H1 (cell line): Measurements from ENCODE around the gene NUP205. TPM values are rescaled to one million over a fixed set of nuclear protein-coding genes. Genes with fewer than 3 reads are reported as not detected.

ENCODE experiments used
- CTCF ChIA-PET: fragments of 300-600 bp; sonication (Branson Sonifier 250); formaldehyde crosslinking; loops from one replicate; lab custom pipeline; 2021; ENCODE audit not compliant: partially characterized antibody; lab: Charles Lee
- POLR2A ChIA-PET: fragments of 300-600 bp; sonication (Branson Sonifier 250); formaldehyde crosslinking; loops from one replicate; lab custom pipeline; 2021; ENCODE audit warnings: inconsistent platforms; ENCODE audit not compliant: partially characterized antibody; lab: Charles Lee
- DNase-seq, 2 experiments: peaks; one replicate each; pipeline versions ENCODE4 v3.0.0 to v3.0.0-alpha.2; 2010 to 2022; ENCODE audit warnings: low spot score in 2 of 2, low read depth in 1 of 2, mixed read lengths in 1 of 2
- FAIRE-seq: peaks from 2 replicates; lab custom pipeline; 2011; peaks lifted over from hg19 to GRCh38; lab: Jason Lieb, UNC
- H2AFZ ChIP-seq: 2 replicates; pipeline ENCODE4 v1.8.1; 2012; ENCODE audit warnings: low read length, inconsistent platforms
- H2AK5ac ChIP-seq: 2 replicates; pipeline ENCODE4 v1.6.1; 2013; ENCODE audit warnings: low read depth, low read length
- H2BK120ac ChIP-seq: replicated peaks from 2 replicates; pipeline ENCODE3; 2013; ENCODE audit warnings: low read depth, low read length, inconsistent platforms
- H2BK12ac ChIP-seq: 2 replicates; pipeline ENCODE4 v1.6.1; 2013; ENCODE audit warnings: low read depth, low read length
- H2BK15ac ChIP-seq: 2 replicates; pipeline ENCODE4 v1.6.1; 2013; ENCODE audit warnings: low read length
- H2BK20ac ChIP-seq: 2 replicates; pipeline ENCODE4 v1.6.1; 2013; ENCODE audit warnings: low read length
- H2BK5ac ChIP-seq: 2 replicates; pipeline ENCODE4 v1.6.1; 2013; ENCODE audit warnings: low read depth, low read length
- H3K14ac ChIP-seq: 2 replicates; pipeline ENCODE4 v1.6.1; 2013; ENCODE audit warnings: inconsistent platforms; ENCODE audit not compliant: insufficient read length
- H3K18ac ChIP-seq: 2 replicates; pipeline ENCODE4 v1.6.1; 2013; ENCODE audit warnings: low read length; ENCODE audit errors: extremely low read depth
- H3K23ac ChIP-seq: 2 replicates; pipeline ENCODE4 v1.6.1; 2013; ENCODE audit warnings: inconsistent platforms; ENCODE audit not compliant: insufficient read length
- H3K23me2 ChIP-seq: 2 replicates; pipeline ENCODE4 v1.6.1; 2013; ENCODE audit warnings: low read depth, low read length
- H3K27ac ChIP-seq: 2 replicates; pipeline ENCODE4 v1.6.1; 2011; ENCODE audit warnings: low read depth, low read length, inconsistent platforms
- H3K27me3 ChIP-seq, 4 experiments: replicated peaks in 1 of 4; 1 replicate in 1 of 4; 2 replicates in 3 of 4; pipeline versions ENCODE4 v1.6.1 to v1.8.1; 2011 to 2013; ENCODE audit warnings: low read length in 3 of 4, mild to moderate bottlenecking in 3 of 4, inconsistent platforms in 2 of 4, mixed read lengths in 2 of 4, moderate library complexity in 1 of 4; ENCODE audit not compliant: control insufficient read depth in 3 of 4, insufficient read depth in 3 of 4; ENCODE audit errors: extremely low read depth in 1 of 4
- H3K36me3 ChIP-seq, 4 experiments: 2 replicates each; pipeline versions ENCODE4 v1.6.1 to v1.8.1; 2011 to 2013; ENCODE audit warnings: mild to moderate bottlenecking in 4 of 4, low read length in 3 of 4, moderate library complexity in 2 of 4, control low read depth in 1 of 4, inconsistent platforms in 1 of 4; ENCODE audit not compliant: insufficient read depth in 4 of 4, control insufficient read depth in 2 of 4
- H3K4ac ChIP-seq: replicated peaks from 2 replicates; pipeline ENCODE3; 2013; ENCODE audit warnings: low read length, low read depth, mixed read lengths, inconsistent platforms; ENCODE audit not compliant: insufficient read length
- H3K4me1 ChIP-seq, 4 experiments: replicated peaks in 1 of 4; 1 replicate in 1 of 4; 2 replicates in 3 of 4; pipeline versions ENCODE4 v1.6.1 to v1.8.1; 2011 to 2013; ENCODE audit warnings: low read length in 3 of 4, inconsistent platforms in 2 of 4, mixed read lengths in 1 of 4; ENCODE audit not compliant: insufficient read depth in 4 of 4, control insufficient read depth in 3 of 4
- H3K4me2 ChIP-seq, 2 experiments: 2 replicates each; pipeline versions ENCODE4 v1.6.1 to v1.8.1; 2011 to 2013; ENCODE audit warnings: low read depth in 2 of 2, low read length in 2 of 2, control low read depth in 1 of 2, inconsistent platforms in 1 of 2, mild to moderate bottlenecking in 1 of 2; ENCODE audit not compliant: insufficient read depth in 1 of 2
- H3K4me3 ChIP-seq, 4 experiments: fragments of 200-600, 300-600 bp in 1 of 4; sonication (generic), shearing (Covaris generic), sonication (Bioruptor Twin) in 1 of 4; 2 replicates each; pipeline versions ENCODE4 v1.5.1 to v1.8.1; 2011 to 2016; ENCODE audit warnings: low read length in 4 of 4, low read depth in 3 of 4, control low read depth in 2 of 4, inconsistent platforms in 2 of 4, mild to moderate bottlenecking in 2 of 4, mixed read lengths in 1 of 4, moderate library complexity in 1 of 4; ENCODE audit not compliant: insufficient read depth in 2 of 4; ENCODE audit errors: extremely low read depth in 1 of 4
- H3K56ac ChIP-seq: replicated peaks from 2 replicates; pipeline ENCODE3; 2013; ENCODE audit warnings: low read depth, mild to moderate bottlenecking, mixed read lengths, low read length, inconsistent platforms; ENCODE audit not compliant: insufficient read length
- H3K79me1 ChIP-seq: 2 replicates; pipeline ENCODE4 v1.6.1; 2013; ENCODE audit warnings: low read depth, low read length, control low read depth
- H3K79me2 ChIP-seq, 2 experiments: 2 replicates each; pipeline versions ENCODE4 v1.6.1 to v1.8.1; 2012 to 2013; ENCODE audit warnings: low read length in 2 of 2, mild to moderate bottlenecking in 2 of 2, inconsistent platforms in 1 of 2; ENCODE audit not compliant: insufficient read depth in 2 of 2, control insufficient read depth in 1 of 2
- H3K9ac ChIP-seq, 4 experiments: replicated peaks in 1 of 4; 1 replicate in 1 of 4; 2 replicates in 3 of 4; pipeline versions ENCODE4 v1.6.1 to v1.8.1; 2011 to 2013; ENCODE audit warnings: low read depth in 3 of 4, low read length in 3 of 4, control low read depth in 2 of 4, mild to moderate bottlenecking in 2 of 4, moderate library complexity in 2 of 4, inconsistent platforms in 1 of 4; ENCODE audit errors: extremely low read depth in 1 of 4
- H3K9me3 ChIP-seq, 2 experiments: 2 replicates each; pipeline versions ENCODE4 v1.6.1 to v1.8.1; 2012 to 2013; ENCODE audit warnings: mild to moderate bottlenecking in 2 of 2, moderate library complexity in 2 of 2, control low read depth in 1 of 2, inconsistent platforms in 1 of 2, low read depth in 1 of 2, low read length in 1 of 2, mixed read lengths in 1 of 2; ENCODE audit not compliant: insufficient read depth in 2 of 2
- H4K20me1 ChIP-seq, 2 experiments: replicated peaks in 1 of 2; 2 replicates each; pipeline versions ENCODE3 to v1.8.1; 2011 to 2013; ENCODE audit warnings: inconsistent platforms in 2 of 2, low read length in 2 of 2, mild to moderate bottlenecking in 1 of 2; ENCODE audit not compliant: insufficient read depth in 2 of 2, control insufficient read depth in 1 of 2
- H4K5ac ChIP-seq: 2 replicates; pipeline ENCODE4 v1.6.1; 2013; ENCODE audit warnings: low read length, low read depth, mixed read lengths, inconsistent platforms; ENCODE audit not compliant: insufficient read length
- H4K8ac ChIP-seq: 2 replicates; pipeline ENCODE4 v1.8.0; 2013; ENCODE audit warnings: mild to moderate bottlenecking, moderate library complexity, low read length, inconsistent platforms; ENCODE audit not compliant: insufficient read depth; ENCODE audit errors: extremely low read depth
- H4K91ac ChIP-seq: replicated peaks from 2 replicates; pipeline ENCODE3; 2013; ENCODE audit warnings: low read length, mixed read lengths, inconsistent platforms; ENCODE audit not compliant: insufficient read length
- ASH2L ChIP-seq: fragments of 200-600, 300-600 bp; sonication (generic); IDR thresholded peaks from one replicate; pipeline ENCODE4 v1.7.1; 2017; ENCODE audit warnings: low read length
- CBX8 ChIP-seq: fragments of 300-800, 300-1000 bp; sonication (generic); IDR thresholded peaks from 2 replicates; pipeline ENCODE4 v1.7.1; 2016; ENCODE audit warnings: low read depth, low read length, borderline replicate concordance
- CHD2 ChIP-seq: IDR thresholded peaks from 2 replicates; pipeline ENCODE4 v1.6.1; 2012; ENCODE audit warnings: low read length, improper control_type of control experiment
- KDM5A ChIP-seq: fragments of 200-600 bp; IDR thresholded peaks from 2 replicates; pipeline ENCODE4 v1.7.1; 2012; ENCODE audit warnings: mild to moderate bottlenecking, low read length, inconsistent platforms, mixed read lengths
- POLR2A ChIP-seq, 2 experiments: IDR thresholded peaks; 1 replicate in 1 of 2; 2 replicates in 1 of 2; pipeline ENCODE4 v1.6.1; 2011; ENCODE audit warnings: low read depth in 2 of 2, low read length in 2 of 2, mild to moderate bottlenecking in 2 of 2; ENCODE audit errors: control extremely low read depth in 1 of 2
- RXRA ChIP-seq: IDR thresholded peaks from 2 replicates; pipeline ENCODE4 v1.6.1; 2011; ENCODE audit warnings: low read depth, mild to moderate bottlenecking, low read length, moderate library complexity; ENCODE audit not compliant: insufficient read depth
- SRF ChIP-seq: IDR thresholded peaks from 2 replicates; pipeline ENCODE4 v1.6.1; 2011; ENCODE audit warnings: mild to moderate bottlenecking, low read depth, low read length, moderate library complexity
- TAF1 ChIP-seq: IDR thresholded peaks from 2 replicates; pipeline ENCODE4 v1.6.1; 2011; ENCODE audit warnings: mild to moderate bottlenecking, low read depth, low read length
- TAF7 ChIP-seq: optimal IDR thresholded peaks from 2 replicates; pipeline ENCODE3; 2011; ENCODE audit warnings: low read depth, mild to moderate bottlenecking, inconsistent platforms, low read length, moderate library complexity, borderline replicate concordance
- WGBS, 2 experiments: shearing (Covaris generic) in 1 of 2; methylation state at CpG; one replicate each; pipeline versions ENCODE4 v1.1.6 to v1.1.7; 2013 to 2015; ENCODE audit warnings: low lambda C conversion rate in 2 of 2, mixed read lengths in 2 of 2, inconsistent platforms in 1 of 2, low coverage in 1 of 2, missing lambda C conversion rate in 1 of 2; ENCODE audit not compliant: insufficient replicate concordance in 2 of 2, insufficient coverage in 1 of 2, insufficient read length in 1 of 2; ENCODE audit errors: extremely low coverage in 1 of 2, missing lambda C conversion rate in 1 of 2; 5-methylcytosine and 5-hydroxymethylcytosine counted together
- polyA plus RNA-seq, 7 experiments: library from polyadenylated mRNA; depleted of rRNA in 3 of 7; stranded (reverse) in 5 of 7; unstranded in 2 of 7; fragments of >200 nt in 5 of 7; fragments of 200-250 nt in 2 of 7; gene quantifications; 1 replicate in 5 of 7; 2 replicates in 1 of 7; 4 replicates in 1 of 7; pipeline versions ENCODE4 v1.2.1 to v1.2.3, GENCODE V29; 2011 to 2013; ENCODE audit warnings: missing spikeins in 2 of 7, mixed read lengths in 2 of 7
- total RNA-seq: library from RNA; stranded (reverse); fragmentation: NEBNext Ultra II Directional; extraction: Animal tissue kit (Norgen Biotek cat#: 25700); gene quantifications from 2 replicates; pipeline ENCODE4 v1.2.1, GENCODE V29; 2021
- TF ChIP-seq, protein P1 (sequence below): IDR thresholded peaks from 2 replicates; pipeline ENCODE4 v1.6.1; 2011; ENCODE audit warnings: low read depth, mild to moderate bottlenecking, low read length; ENCODE audit not compliant: insufficient read depth
- TF ChIP-seq, protein P2 (sequence below): IDR thresholded peaks from 2 replicates; pipeline ENCODE4 v1.6.1; 2012; ENCODE audit warnings: inconsistent platforms

Gene NUP205
- total and polyA plus RNA-seq, 2 of the 8 experiments (the other 6 are each of a cell fraction or from before 2014, with no cell fraction given), result 148 to 216 TPM

DNA sequence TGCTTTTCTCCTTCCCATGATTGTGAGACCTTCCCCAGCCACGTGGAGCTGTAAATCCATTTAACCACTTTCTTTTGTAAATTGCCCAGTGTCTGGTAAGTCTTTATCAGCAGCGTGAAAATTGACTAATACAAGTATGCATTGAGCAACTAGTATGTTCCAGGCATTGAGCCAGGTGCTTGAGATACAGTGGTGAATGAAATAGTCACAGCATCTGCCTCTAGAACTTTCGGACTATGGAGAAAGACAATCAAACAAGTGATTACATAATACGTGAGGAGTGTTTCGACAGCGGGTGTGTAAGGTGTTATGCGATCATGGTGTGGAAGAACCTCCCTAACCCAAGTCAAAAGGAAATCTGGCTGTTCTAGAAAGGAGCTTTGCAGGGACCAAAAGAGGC is 21.6 kb upstream of the NUP205 start:
- Histone ChIP-seq H2BK12ac (no peak overlapping the region), H3K4ac (no peak overlapping the region), H3K36me3 (no peaks in the 10 kb centered on the region), H2BK15ac (no peak overlapping the region), H2BK120ac (no peak overlapping the region), H3K4me1 (no peaks in the 10 kb centered on the region; a peak in 1 of 7 replicates), H3K79me1 (no peaks in the 10 kb centered on the region), H4K20me1 (no peaks in the 10 kb centered on the region), H3K56ac (no peak overlapping the region), H2AK5ac (no peak overlapping the region), H3K4me2 (no peak overlapping the region), H2BK5ac (no peak overlapping the region), H3K23me2 (no peaks in the 10 kb centered on the region), H4K8ac (no peak overlapping the region), H3K18ac (no peak overlapping the region), H2BK20ac (no peak overlapping the region), H3K9ac (no peak overlapping the region), H2AFZ (no peak overlapping the region), H3K4me3 (no peak overlapping the region), H3K27me3 (no peaks in the 10 kb centered on the region), H3K27ac (no peak overlapping the region), H3K9me3 (no peaks in the 10 kb centered on the region), H3K14ac (no peak overlapping the region), H3K79me2 (no peaks in the 10 kb centered on the region), H3K23ac (no peak overlapping the region), H4K91ac (no peak overlapping the region), H4K5ac (no peak overlapping the region)
- WGBS, 2 experiments, result 80% methylated on average over 7 of the region's 7 CpGs; no CpG with 5 or more reads in 1 of the 2 experiments
- FAIRE-seq (no peak), DNase-seq (no peak)
- ChIA-PET POLR2A (no interaction called here), CTCF (interaction anchor here (1.0 to 1.3 kb wide), 2 partner anchors 15 to 34 kb away, joined by 3 read pairs; no protein-coding TSS in a partner anchor)
- no peak for TF ChIP-seq RXRA
- TF ChIP-seq, protein P1, sequence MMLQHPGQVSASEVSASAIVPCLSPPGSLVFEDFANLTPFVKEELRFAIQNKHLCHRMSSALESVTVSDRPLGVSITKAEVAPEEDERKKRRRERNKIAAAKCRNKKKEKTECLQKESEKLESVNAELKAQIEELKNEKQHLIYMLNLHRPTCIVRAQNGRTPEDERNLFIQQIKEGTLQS, result no peak
- no peak for TF ChIP-seq POLR2A (IDR thresholded peaks at IDR 0.05; ENCODE audit: control extremely low read depth in 1 of 2, low read depth in 2 of 2, low read length in 2 of 2)
- TF ChIP-seq, protein P2, sequence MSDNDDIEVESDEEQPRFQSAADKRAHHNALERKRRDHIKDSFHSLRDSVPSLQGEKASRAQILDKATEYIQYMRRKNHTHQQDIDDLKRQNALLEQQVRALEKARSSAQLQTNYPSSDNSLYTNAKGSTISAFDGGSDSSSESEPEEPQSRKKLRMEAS, result no peak
- no peak for TF ChIP-seq SRF
- no peak for TF ChIP-seq CHD2
- no peak for TF ChIP-seq KDM5A
- TF ChIP-seq TAF7, result no peak
- TF ChIP-seq TAF1, result no peak
- TF ChIP-seq ASH2L, result no peak
- no peak for TF ChIP-seq CBX8
